GM18858 (cell line): ENCODE measurements around the gene FAM117B.

Source experiments
- ATAC-seq: cut with Tn5 transposase; IDR thresholded peaks from one replicate; pipeline ENCODE4 v1.9.1; 2021; ENCODE audit not compliant: unreplicated experiment

FAM117B gene

GRCh38 chr2:202634556-202635427 lies at the start of gene FAM117B:
TSS of gene FAM117B (plus strand) at chr2:202634969. CDS start at chr2:202635188, 219 bp downstream.
- ATAC-seq: peak; percentile 84

GRCh38 chr2:202588647-202589581 lies 45.9 kb upstream of the FAM117B start:
- ATAC-seq: peak; percentile 71

GRCh38 chr2:202589582-202589949 lies 45.2 kb upstream of the FAM117B start:
- no peak for ATAC-seq

GRCh38 chr2:202592566-202592965 lies 42.2 kb upstream of the FAM117B start:
- no peak for ATAC-seq

GRCh38 chr2:202599105-202599504 lies 35.7 kb upstream of the FAM117B start:
- no peak for ATAC-seq

- no peak for ATAC-seq
These were observed 34.9 kb upstream of the FAM117B start for GRCh38 chr2:202599911-202600310.

GRCh38 chr2:202604699-202605098 lies 30.1 kb upstream of the FAM117B start:
- no peak for ATAC-seq

GRCh38 chr2:202605174-202605573 lies 29.6 kb upstream of the FAM117B start:
- ATAC-seq: no peak

GRCh38 chr2:202608142-202608852 lies 26.5 kb upstream of the FAM117B start:
- ATAC-seq: peak; percentile 32

- peak; percentile 80 for ATAC-seq
These were observed 25.2 kb upstream of the FAM117B start for GRCh38 chr2:202609381-202610145.

GRCh38 chr2:202610380-202610779 lies 24.4 kb upstream of the FAM117B start:
- no peak for ATAC-seq

GRCh38 chr2:202612145-202612544 lies 22.6 kb upstream of the FAM117B start:
- ATAC-seq: no peak

GRCh38 chr2:202613479-202613878 lies 21.3 kb upstream of the FAM117B start:
- no peak for ATAC-seq

- ATAC-seq: no peak
These were observed 10.6 kb upstream of the FAM117B start for GRCh38 chr2:202624133-202624532.

GRCh38 chr2:202627042-202627441 lies 7.7 kb upstream of the FAM117B start:
- ATAC-seq: no peak

GRCh38 chr2:202628646-202629198 lies 6.0 kb upstream of the FAM117B start:
- no peak for ATAC-seq

- no peak for ATAC-seq
These were observed 2.0 kb upstream of the FAM117B start for GRCh38 chr2:202632682-202633290.

- ATAC-seq: no peak
These were observed 1.3 kb upstream of the FAM117B start for GRCh38 chr2:202633470-202633869.

GRCh38 chr2:202635428-202636212 lies 851 bp downstream of the FAM117B start:
- ATAC-seq: peak; percentile 52
